Measurements from ENCODE around the gene CD300LG. TPM values are rescaled to one million over a fixed set of nuclear protein-coding genes. Genes with fewer than 3 reads are reported as not detected.
A peak's percentile ranks its signal among the peaks of the same experiment; 100 is the strongest.

The CD300LG gene
- total RNA-seq, 1 donor from 2014 or later, result not detected

- no peak for DNase-seq (ENCODE audit: low read depth)
- peak within 1 kb of the TSS; percentile 55 for H3K4me3 ChIP-seq (ENCODE audit: low read depth, low read length)
These were observed 60.5 kb downstream of the CD300LG start, which contains the start of gene MPP2 for GRCh38 chr17:43907425-43907981. Gene MPP2 (minus strand): TSS chr17:43907536. CDS start chr17:43904460, 3,076 bp downstream.

GRCh38 chr17:43907998-43908721 is 61.2 kb downstream of the CD300LG start:
- DNase-seq (ENCODE audit: low read depth), result no peak
- H3K4me3 ChIP-seq (ENCODE audit: low read depth, low read length), result no peak overlapping the region
- no peak for TF ChIP-seq CTCF (conservative IDR thresholded peaks at IDR 0.05; ENCODE audit: low read depth, low read length)

More at GRCh38 chr17:43907425-43907981, 60.5 kb downstream of the CD300LG start, which contains the start of gene MPP2:
- no peak for TF ChIP-seq CTCF (conservative IDR thresholded peaks at IDR 0.05; ENCODE audit: low read depth, low read length)

- DNase-seq (ENCODE audit: low read depth), result no peak
- no peak for TF ChIP-seq CTCF (conservative IDR thresholded peaks at IDR 0.05; ENCODE audit: low read depth, low read length)
- H3K4me3 ChIP-seq (ENCODE audit: low read depth, low read length), result no peak overlapping the region
These were observed 62.7 kb downstream of the CD300LG start for GRCh38 chr17:43909537-43910231.

GRCh38 chr17:43911904-43912303 is 64.9 kb downstream of the CD300LG start:
- no peak for TF ChIP-seq CTCF (conservative IDR thresholded peaks at IDR 0.05; ENCODE audit: low read depth, low read length)
- H3K4me3 ChIP-seq (ENCODE audit: low read depth, low read length), result no peak overlapping the region
- no peak for DNase-seq (ENCODE audit: low read depth)

GRCh38 chr17:43912635-43913304 is 65.8 kb downstream of the CD300LG start:
- no peak for TF ChIP-seq CTCF (conservative IDR thresholded peaks at IDR 0.05; ENCODE audit: low read depth, low read length)
- no peak for DNase-seq (ENCODE audit: low read depth)
- no peak overlapping the region for H3K4me3 ChIP-seq (ENCODE audit: low read depth, low read length)

Other genes with a start within 250 kb of the CD300LG start
- gene MEOX1, start 185.3 kb upstream of the CD300LG start, total RNA-seq, result not detected in 2 replicates
- not detected in 2 replicates for gene SOST, start 88.4 kb upstream of the CD300LG start, total RNA-seq
- gene DUSP3, start 68.2 kb upstream of the CD300LG start, total RNA-seq, result 46.3 and 47.5 TPM in 2 replicates
- not detected in 2 replicates for gene CFAP97D1, start 66.7 kb upstream of the CD300LG start, total RNA-seq
- 8.6 and 10.8 TPM in 2 replicates for gene MPP3, start 14.0 kb upstream of the CD300LG start, total RNA-seq
- 2.5 and 14.1 TPM in 2 replicates for gene MPP2, start 60.4 kb downstream of the CD300LG start, total RNA-seq
- gene PPY, start 95.3 kb downstream of the CD300LG start, total RNA-seq, result not detected in 2 replicates
- not detected in 2 replicates for gene PYY, start 106.8 kb downstream of the CD300LG start, total RNA-seq
- 14.1 and 21.0 TPM in 2 replicates for gene NAGS, start 157.4 kb downstream of the CD300LG start, total RNA-seq
- 38.2 and 42.9 TPM in 2 replicates for gene TMEM101, start 167.8 kb downstream of the CD300LG start, total RNA-seq
- 58.5 and 75.8 TPM in 2 replicates for gene LSM12, start 219.5 kb downstream of the CD300LG start, total RNA-seq
- 42.4 and 56.7 TPM in 2 replicates for gene G6PC3, start 223.6 kb downstream of the CD300LG start, total RNA-seq